PFSK-1 (cell line): ENCODE results near the gene ERMP1.

Experiments used
- FOXP2 ChIP-seq: optimal IDR thresholded peaks from 2 replicates; pipeline ENCODE3; 2011; ENCODE audit warnings: borderline replicate concordance, control low read depth, inconsistent platforms; ENCODE audit not compliant: insufficient read depth; ENCODE audit errors: extremely low read length, extremely low read depth
- POLR2AphosphoS5 ChIP-seq: IDR thresholded peaks from 2 replicates; pipeline ENCODE4 v1.6.1; 2012; ENCODE audit warnings: low read depth, mild to moderate bottlenecking, control low read depth, low read length, moderate library complexity
- SIN3A ChIP-seq: IDR thresholded peaks from 2 replicates; pipeline ENCODE4 v1.6.1; 2012; ENCODE audit warnings: mild to moderate bottlenecking, low read length, moderate library complexity, borderline replicate concordance; ENCODE audit not compliant: insufficient read depth
- TAF1 ChIP-seq: IDR thresholded peaks from 2 replicates; pipeline ENCODE4 v1.6.1; 2012; ENCODE audit warnings: low read length, control low read depth, borderline replicate concordance; ENCODE audit not compliant: insufficient read depth
- TF ChIP-seq, protein P1 (sequence below), 2 experiments: IDR thresholded peaks; 2 replicates each; pipeline versions ENCODE4 v1.6.1 to v1.8.0; 2011 to 2012; ENCODE audit warnings: low read depth in 2 of 2, low read length in 2 of 2, control low read depth in 1 of 2, inconsistent platforms in 1 of 2, mild to moderate bottlenecking in 1 of 2, moderate library complexity in 1 of 2; ENCODE audit not compliant: insufficient read depth in 1 of 2

ERMP1 gene

GRCh38 chr9:5799314-5799713 is 33.6 kb downstream of the ERMP1 start:
- TF ChIP-seq POLR2AphosphoS5 = no peak
- TF ChIP-seq, protein P1, sequence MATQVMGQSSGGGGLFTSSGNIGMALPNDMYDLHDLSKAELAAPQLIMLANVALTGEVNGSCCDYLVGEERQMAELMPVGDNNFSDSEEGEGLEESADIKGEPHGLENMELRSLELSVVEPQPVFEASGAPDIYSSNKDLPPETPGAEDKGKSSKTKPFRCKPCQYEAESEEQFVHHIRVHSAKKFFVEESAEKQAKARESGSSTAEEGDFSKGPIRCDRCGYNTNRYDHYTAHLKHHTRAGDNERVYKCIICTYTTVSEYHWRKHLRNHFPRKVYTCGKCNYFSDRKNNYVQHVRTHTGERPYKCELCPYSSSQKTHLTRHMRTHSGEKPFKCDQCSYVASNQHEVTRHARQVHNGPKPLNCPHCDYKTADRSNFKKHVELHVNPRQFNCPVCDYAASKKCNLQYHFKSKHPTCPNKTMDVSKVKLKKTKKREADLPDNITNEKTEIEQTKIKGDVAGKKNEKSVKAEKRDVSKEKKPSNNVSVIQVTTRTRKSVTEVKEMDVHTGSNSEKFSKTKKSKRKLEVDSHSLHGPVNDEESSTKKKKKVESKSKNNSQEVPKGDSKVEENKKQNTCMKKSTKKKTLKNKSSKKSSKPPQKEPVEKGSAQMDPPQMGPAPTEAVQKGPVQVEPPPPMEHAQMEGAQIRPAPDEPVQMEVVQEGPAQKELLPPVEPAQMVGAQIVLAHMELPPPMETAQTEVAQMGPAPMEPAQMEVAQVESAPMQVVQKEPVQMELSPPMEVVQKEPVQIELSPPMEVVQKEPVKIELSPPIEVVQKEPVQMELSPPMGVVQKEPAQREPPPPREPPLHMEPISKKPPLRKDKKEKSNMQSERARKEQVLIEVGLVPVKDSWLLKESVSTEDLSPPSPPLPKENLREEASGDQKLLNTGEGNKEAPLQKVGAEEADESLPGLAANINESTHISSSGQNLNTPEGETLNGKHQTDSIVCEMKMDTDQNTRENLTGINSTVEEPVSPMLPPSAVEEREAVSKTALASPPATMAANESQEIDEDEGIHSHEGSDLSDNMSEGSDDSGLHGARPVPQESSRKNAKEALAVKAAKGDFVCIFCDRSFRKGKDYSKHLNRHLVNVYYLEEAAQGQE (IDR thresholded peaks at IDR 0.05; ENCODE audit: insufficient read depth in 1 of 2, low read depth in 2 of 2, low read length in 2 of 2) = no peak
- no peak for TF ChIP-seq FOXP2
- no peak for TF ChIP-seq SIN3A
- TF ChIP-seq TAF1 = no peak

DNA sequence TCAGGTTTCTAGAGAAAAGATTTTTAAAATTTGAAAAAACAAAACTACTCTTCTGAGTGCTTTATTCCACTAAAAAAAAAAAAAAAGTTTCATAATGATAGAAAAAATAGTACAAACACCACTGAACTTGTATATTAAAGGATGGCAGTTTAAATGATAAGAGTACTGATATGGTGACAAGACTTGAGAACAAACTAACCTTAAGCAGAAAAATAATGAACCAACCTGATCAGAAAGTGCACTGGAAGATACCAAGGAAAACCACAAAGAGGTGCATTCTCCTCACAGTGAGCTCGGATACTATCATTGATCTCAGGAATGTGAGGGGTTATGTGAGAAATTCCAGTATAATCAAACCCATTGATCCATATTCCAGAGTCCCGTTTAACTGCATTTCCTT is 34.3 kb downstream of the ERMP1 start:
- TF ChIP-seq POLR2AphosphoS5 (no peak), TAF1 (no peak), FOXP2 (no peak), SIN3A (no peak)
- TF ChIP-seq, protein P1 (IDR thresholded peaks at IDR 0.05; ENCODE audit: insufficient read depth in 1 of 2, low read depth in 2 of 2, low read length in 2 of 2) = no peak

- TF ChIP-seq, protein P1 (IDR thresholded peaks at IDR 0.05; ENCODE audit: insufficient read depth in 1 of 2, low read depth in 2 of 2, low read length in 2 of 2) = no peak
- no peak for TF ChIP-seq POLR2AphosphoS5
- no peak for TF ChIP-seq TAF1
- no peak for TF ChIP-seq SIN3A
- no peak for TF ChIP-seq FOXP2
Observed at GRCh38 chr9:5796298-5796697, 36.6 kb downstream of the ERMP1 start.

DNA sequence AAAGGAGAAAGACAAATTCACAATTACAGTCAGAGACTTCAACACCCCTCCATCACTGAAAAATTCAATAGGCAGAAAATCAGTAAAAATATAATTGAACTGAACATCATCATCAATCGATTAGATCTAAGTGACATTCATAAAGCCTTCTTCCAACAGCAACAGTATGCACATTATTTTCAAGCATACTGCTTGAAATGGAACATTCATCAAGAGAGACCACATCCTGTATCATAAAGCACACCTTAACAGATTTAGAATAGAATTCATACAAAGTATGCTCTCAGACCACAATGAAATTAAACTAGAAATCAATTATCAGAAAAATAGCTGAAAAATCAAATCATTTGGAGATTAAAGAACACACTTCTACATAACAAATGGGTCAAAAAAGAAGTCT is 39.1 kb downstream of the ERMP1 start:
- TF ChIP-seq FOXP2 (no peak), SIN3A (no peak), TAF1 (no peak), POLR2AphosphoS5 (no peak)
- TF ChIP-seq, protein P1 (IDR thresholded peaks at IDR 0.05; ENCODE audit: insufficient read depth in 1 of 2, low read depth in 2 of 2, low read length in 2 of 2) = no peak

DNA sequence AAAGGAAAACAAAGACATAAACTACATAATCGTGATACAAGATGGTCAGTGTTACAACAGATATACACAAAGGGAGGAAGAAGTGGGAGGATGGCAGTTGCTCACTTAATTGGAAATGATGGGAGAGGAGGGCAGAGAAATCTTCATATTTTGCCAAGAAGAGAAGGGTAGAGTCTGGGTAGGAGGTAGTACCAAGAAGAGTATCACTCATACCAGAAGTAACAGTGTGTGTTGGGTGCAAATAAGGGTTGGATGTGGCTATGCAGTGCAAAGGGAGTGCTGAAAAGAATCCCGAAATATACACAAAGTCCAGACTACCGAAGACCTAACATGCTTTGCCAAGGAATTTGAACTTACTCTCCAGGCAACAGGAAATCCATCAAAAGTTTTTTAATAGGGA is 41.0 kb downstream of the ERMP1 start:
- TF ChIP-seq POLR2AphosphoS5 (no peak), FOXP2 (no peak), SIN3A (no peak), TAF1 (no peak)
- TF ChIP-seq, protein P1 (IDR thresholded peaks at IDR 0.05; ENCODE audit: insufficient read depth in 1 of 2, low read depth in 2 of 2, low read length in 2 of 2) = no peak
